Neuron (in vitro differentiated cells): Measurements from ENCODE around the gene BHLHE41.

Experiments used
- H2AFZ ChIP-seq: one replicate; pipeline ENCODE4 v1.6.1; 2013; ENCODE audit warnings: low read depth, mild to moderate bottlenecking, inconsistent platforms, low read length, moderate library complexity
- H3K27me3 ChIP-seq: one replicate; pipeline ENCODE4 v1.6.1; 2013; ENCODE audit warnings: low read length; ENCODE audit not compliant: insufficient read depth
- H3K36me3 ChIP-seq: one replicate; pipeline ENCODE4 v1.6.1; 2013; ENCODE audit warnings: low read length; ENCODE audit not compliant: insufficient read depth
- H3K4me1 ChIP-seq: one replicate; pipeline ENCODE4 v1.6.1; 2013; ENCODE audit warnings: low read length; ENCODE audit not compliant: insufficient read depth
- H3K4me3 ChIP-seq: 2 replicates; pipeline ENCODE4 v1.5.1; 2013; ENCODE audit warnings: mild to moderate bottlenecking, low read length, moderate library complexity
- H3K9me3 ChIP-seq: one replicate; pipeline ENCODE4 v1.6.1; 2013; ENCODE audit warnings: low read length

BHLHE41 gene

DNA sequence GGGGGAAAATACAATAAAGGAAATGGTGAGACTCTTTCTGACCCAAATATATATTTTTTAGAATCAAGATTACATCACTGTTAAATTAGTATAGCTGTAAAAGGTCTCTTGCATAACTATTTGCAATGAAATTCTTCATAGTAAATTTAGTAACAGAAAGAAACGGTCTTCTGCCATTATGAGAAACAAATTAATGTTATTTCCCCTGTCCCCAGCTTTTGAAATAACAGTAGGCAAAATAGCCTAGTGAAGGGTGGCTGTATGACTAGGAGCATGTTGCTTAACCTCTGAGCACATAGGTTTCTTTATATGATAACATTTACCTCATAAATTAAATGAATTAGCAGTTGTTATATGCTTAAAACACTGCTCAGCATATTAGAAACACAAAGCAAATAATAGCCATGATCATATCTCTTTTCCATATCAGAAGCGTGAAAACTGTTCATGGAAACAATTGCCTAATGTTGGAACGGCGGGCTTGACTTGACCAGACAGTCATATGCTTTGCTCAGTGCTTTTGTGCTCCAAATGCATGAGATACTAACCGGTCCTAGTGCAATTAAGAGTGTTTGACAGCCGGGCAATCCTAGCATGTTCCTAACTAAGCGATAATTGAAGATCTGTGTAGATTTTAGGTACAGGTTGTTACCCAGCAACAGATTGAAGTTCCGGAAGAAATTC is 24.0 kb downstream of the BHLHE41 start:
- Histone ChIP-seq H3K4me1 (no peaks in the 10 kb centered on the region), H3K4me3 (no peak overlapping the region), H3K9me3 (no peaks in the 10 kb centered on the region), H2AFZ (no peak overlapping the region), H3K27me3 (no peaks in the 10 kb centered on the region), H3K36me3 (no peaks in the 10 kb centered on the region)

DNA sequence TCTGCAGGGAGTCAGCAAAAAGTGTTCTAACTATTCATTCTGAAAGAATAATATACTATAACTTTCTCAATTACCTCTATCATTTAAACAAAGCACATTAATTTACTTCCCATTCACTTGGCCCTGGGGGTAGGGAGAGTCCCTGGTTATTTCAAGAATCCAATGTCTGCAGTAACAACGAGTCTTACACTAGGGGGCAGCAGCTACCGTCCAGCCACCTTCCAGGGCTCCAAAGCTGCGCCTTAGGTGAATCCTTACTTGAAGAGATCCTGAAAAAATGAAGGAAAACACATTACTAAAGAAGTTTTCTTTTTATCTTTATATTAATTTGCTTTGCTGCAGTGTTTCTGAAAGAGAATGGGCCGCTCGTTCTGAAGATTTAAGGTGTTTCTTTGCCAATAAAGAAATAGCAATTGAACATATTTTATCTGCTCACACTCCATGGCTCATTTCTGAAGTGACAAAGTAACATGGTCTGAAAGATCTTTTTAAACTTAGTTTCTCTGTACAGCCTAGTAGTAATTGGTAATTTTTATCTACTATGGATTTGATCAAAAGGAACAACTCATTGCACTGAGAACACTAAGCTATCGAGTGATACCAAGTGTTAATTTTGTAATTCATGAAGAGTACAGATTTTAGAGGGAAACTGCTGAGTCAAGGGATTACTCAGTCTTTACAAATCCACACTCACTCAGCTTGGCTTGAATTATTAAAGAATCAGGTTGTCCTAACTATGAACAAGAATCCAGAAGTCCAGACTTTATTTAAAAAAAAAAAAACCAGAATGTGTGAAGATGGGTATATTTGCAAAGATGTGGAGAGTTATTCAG is 27.6 kb downstream of the BHLHE41 start:
- Histone ChIP-seq H3K36me3 (no peaks in the 10 kb centered on the region), H3K27me3 (no peaks in the 10 kb centered on the region), H2AFZ (no peak overlapping the region), H3K9me3 (no peaks in the 10 kb centered on the region), H3K4me1 (no peaks in the 10 kb centered on the region), H3K4me3 (no peak overlapping the region)

- Histone ChIP-seq H2AFZ (no peak overlapping the region), H3K4me3 (no peak overlapping the region), H3K36me3 (no peaks in the 10 kb centered on the region), H3K9me3 (no peaks in the 10 kb centered on the region), H3K4me1 (no peaks in the 10 kb centered on the region), H3K27me3 (no peaks in the 10 kb centered on the region)
Measured at GRCh38 chr12:26096036-26096435, 28.8 kb downstream of the BHLHE41 start.

- no peaks in the 10 kb centered on the region for H3K9me3 ChIP-seq
- no peaks in the 10 kb centered on the region for H3K27me3 ChIP-seq
- no peak overlapping the region for H2AFZ ChIP-seq
- H3K4me3 ChIP-seq: no peak overlapping the region
- no peaks in the 10 kb centered on the region for H3K36me3 ChIP-seq
- H3K4me1 ChIP-seq: no peaks in the 10 kb centered on the region
Measured at GRCh38 chr12:26095186-26095585, 29.7 kb downstream of the BHLHE41 start.

GRCh38 chr12:26092346-26093105 is 32.3 kb downstream of the BHLHE41 start:
- Histone ChIP-seq H3K4me1 (no peaks in the 10 kb centered on the region), H3K9me3 (no peaks in the 10 kb centered on the region), H3K27me3 (no peaks in the 10 kb centered on the region), H3K36me3 (no peaks in the 10 kb centered on the region), H3K4me3 (no peak overlapping the region), H2AFZ (no peak overlapping the region)

DNA sequence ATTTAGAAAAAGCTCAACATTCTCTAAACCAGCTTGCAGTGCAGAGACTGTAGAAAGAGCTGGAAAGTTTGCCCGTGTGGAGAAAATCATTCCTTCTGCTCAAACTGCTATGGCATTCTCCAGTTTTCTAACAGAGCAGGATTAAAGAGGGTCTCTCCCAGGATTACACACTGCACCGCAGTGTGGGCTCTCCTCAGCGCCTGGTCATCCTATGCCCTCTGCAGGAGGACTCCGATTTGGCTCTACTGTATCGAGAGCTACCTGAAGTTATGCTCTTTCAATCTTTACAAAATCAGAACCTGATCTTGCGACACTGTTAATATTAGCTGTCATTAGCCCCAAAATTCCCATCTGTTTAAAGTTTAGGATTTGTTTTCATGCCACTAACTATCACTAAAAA is 33.0 kb downstream of the BHLHE41 start:
- H3K4me1 ChIP-seq: no peaks in the 10 kb centered on the region
- no peaks in the 10 kb centered on the region for H3K9me3 ChIP-seq
- no peak overlapping the region for H3K4me3 ChIP-seq
- no peaks in the 10 kb centered on the region for H3K36me3 ChIP-seq
- H3K27me3 ChIP-seq: no peaks in the 10 kb centered on the region
- no peak overlapping the region for H2AFZ ChIP-seq

GRCh38 chr12:26090836-26091510 is 33.9 kb downstream of the BHLHE41 start:
- H3K36me3 ChIP-seq: no peaks in the 10 kb centered on the region
- H3K4me1 ChIP-seq: no peaks in the 10 kb centered on the region
- no peaks in the 10 kb centered on the region for H3K9me3 ChIP-seq
- H3K27me3 ChIP-seq: no peaks in the 10 kb centered on the region
- H2AFZ ChIP-seq: no peak overlapping the region
- H3K4me3 ChIP-seq: no peak overlapping the region

DNA sequence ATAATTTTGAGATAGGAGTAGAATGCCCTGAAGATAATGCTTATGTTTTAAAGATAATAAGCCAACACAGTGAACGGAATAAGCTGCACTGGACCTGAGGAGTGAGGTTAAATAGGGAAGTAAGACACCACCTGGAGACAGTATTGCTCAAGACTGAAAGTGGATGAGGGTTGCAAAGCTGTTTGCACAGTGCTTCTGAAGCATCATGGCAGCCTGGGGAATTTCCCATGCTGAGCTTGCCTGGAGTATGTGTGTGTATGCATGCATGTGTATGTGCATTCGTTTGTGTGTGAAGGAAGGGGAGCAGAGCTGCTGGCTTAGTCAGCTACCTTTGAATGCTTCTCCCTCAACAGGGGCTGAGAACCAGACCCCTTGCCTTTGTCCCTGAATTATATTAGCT is 35.8 kb downstream of the BHLHE41 start:
- H3K9me3 ChIP-seq: no peaks in the 10 kb centered on the region
- no peaks in the 10 kb centered on the region for H3K4me1 ChIP-seq
- H3K4me3 ChIP-seq: no peak overlapping the region
- H3K36me3 ChIP-seq: no peaks in the 10 kb centered on the region
- H2AFZ ChIP-seq: no peak overlapping the region
- H3K27me3 ChIP-seq: no peaks in the 10 kb centered on the region

- Histone ChIP-seq H2AFZ (no peak overlapping the region), H3K36me3 (no peaks in the 10 kb centered on the region), H3K4me1 (no peaks in the 10 kb centered on the region), H3K9me3 (peaks cover 1% of the 10 kb centered on the region), H3K4me3 (no peak overlapping the region), H3K27me3 (no peaks in the 10 kb centered on the region)
Measured at GRCh38 chr12:26086936-26087335, 37.9 kb downstream of the BHLHE41 start.

DNA sequence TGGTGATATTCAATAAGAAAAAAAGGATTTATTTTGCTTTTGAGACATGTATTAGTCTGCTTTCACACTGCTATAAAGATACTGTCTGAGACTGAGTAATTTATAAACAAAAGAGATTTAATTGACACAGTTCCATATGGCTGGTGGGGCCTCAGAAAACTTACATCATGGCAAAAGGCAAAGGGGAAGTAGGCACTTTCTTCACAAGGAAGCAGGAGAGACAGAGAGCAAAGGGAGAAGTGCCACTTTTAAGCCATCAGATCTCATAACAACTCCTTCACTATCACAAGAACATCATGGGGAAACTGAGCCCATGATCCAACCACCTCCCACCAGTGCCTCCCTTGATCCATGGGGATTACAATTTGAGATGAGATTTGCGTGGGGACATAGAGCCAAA is 43.9 kb downstream of the BHLHE41 start:
- H3K9me3 ChIP-seq: peaks cover 2% of the 10 kb centered on the region
- H3K36me3 ChIP-seq: no peaks in the 10 kb centered on the region
- H3K27me3 ChIP-seq: no peaks in the 10 kb centered on the region
- H2AFZ ChIP-seq: no peak overlapping the region
- H3K4me3 ChIP-seq: no peak overlapping the region
- H3K4me1 ChIP-seq: no peaks in the 10 kb centered on the region

DNA sequence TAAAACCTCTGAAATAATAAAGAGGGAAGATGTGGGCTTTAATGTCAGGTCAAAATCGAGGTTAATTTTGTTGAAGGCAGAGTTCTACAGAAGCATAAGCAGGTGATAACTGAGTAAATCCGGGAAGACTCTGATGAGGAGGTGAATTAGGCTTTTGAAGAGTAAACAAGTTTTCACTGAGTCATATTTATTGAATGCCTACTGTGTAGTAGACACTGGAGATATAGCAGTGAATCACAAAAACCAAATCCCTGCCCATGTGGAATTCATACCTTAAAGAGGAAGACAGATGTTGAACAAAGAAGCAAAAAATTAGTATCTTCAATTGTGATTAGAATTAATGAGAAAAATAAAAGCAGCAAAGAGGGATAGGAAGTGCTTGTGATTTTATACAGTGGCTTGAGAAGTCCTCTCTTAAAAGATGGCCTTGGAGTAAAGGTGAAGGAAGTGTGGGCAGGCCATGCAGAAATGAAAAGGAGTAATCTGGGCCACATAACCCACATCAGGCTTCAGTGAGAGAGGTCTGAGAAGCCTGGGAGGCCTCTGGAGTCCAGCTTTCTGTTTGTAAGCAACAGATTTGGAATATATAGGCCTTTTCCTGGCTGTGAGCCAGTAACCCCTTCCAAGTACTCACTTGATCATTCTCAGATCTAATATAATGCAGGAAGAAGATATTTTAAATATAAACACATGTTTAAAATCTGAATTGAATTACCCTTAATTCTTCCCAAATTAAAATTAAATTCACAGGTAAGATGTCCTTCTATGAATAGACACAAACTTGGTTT is 46.7 kb downstream of the BHLHE41 start:
- Histone ChIP-seq H3K4me1 (no peaks in the 10 kb centered on the region), H2AFZ (no peak overlapping the region), H3K9me3 (peaks cover 2% of the 10 kb centered on the region), H3K36me3 (no peaks in the 10 kb centered on the region), H3K4me3 (no peak overlapping the region), H3K27me3 (no peaks in the 10 kb centered on the region)
